HG03342 (cell line): ENCODE results near the gene ZBTB48.

Experiments
- ATAC-seq: cut with Tn5 transposase; IDR thresholded peaks from one replicate; pipeline ENCODE4 v1.9.1; 2021; ENCODE audit warnings: mild to moderate bottlenecking, moderate library complexity; ENCODE audit not compliant: unreplicated experiment

Gene ZBTB48

GRCh38 chr1:6572653-6573383, 7.0 kb upstream of the ZBTB48 start:
- ATAC-seq = no peak

GRCh38 chr1:6574025-6574620, 5.7 kb upstream of the ZBTB48 start:
- ATAC-seq = no peak

- no peak for ATAC-seq
These were observed 5.0 kb upstream of the ZBTB48 start for GRCh38 chr1:6574818-6575217.

GRCh38 chr1:6577831-6578525, 1.8 kb upstream of the ZBTB48 start:
- no peak for ATAC-seq

GRCh38 chr1:6578624-6579373, 995 bp upstream of the ZBTB48 start:
- no peak for ATAC-seq

GRCh38 chr1:6580119-6580592, 362 bp downstream of the ZBTB48 start:
- ATAC-seq = no peak

GRCh38 chr1:6580593-6581409, 1.0 kb downstream of the ZBTB48 start:
- ATAC-seq = no peak

- ATAC-seq = no peak
These were observed 1.9 kb downstream of the ZBTB48 start for GRCh38 chr1:6581561-6582305.

GRCh38 chr1:6582370-6582769, 2.6 kb downstream of the ZBTB48 start:
- ATAC-seq = no peak

- no peak for ATAC-seq
These were observed 4.6 kb downstream of the ZBTB48 start for GRCh38 chr1:6584126-6585080.

- no peak for ATAC-seq
These were observed 5.4 kb downstream of the ZBTB48 start for GRCh38 chr1:6585081-6585722.

GRCh38 chr1:6585841-6586240, 6.0 kb downstream of the ZBTB48 start:
- ATAC-seq = no peak

- ATAC-seq = no peak
These were observed 6.6 kb downstream of the ZBTB48 start for GRCh38 chr1:6586404-6586816.

- ATAC-seq = no peak
These were observed 7.6 kb downstream of the ZBTB48 start for GRCh38 chr1:6587261-6588005.

- ATAC-seq = no peak
These were observed 8.5 kb downstream of the ZBTB48 start for GRCh38 chr1:6588128-6588892.

GRCh38 chr1:6588893-6589520, 9.2 kb downstream of the ZBTB48 start:
- ATAC-seq = no peak
